OCI-LY3 (cell line): ENCODE results near the gene ATP2A1.

Source experiments
- CTCF ChIP-seq: fragments of 200-600, 300-600 bp; sonication (generic); IDR thresholded peaks from 2 replicates; pipeline ENCODE4 v1.5.1; 2014; ENCODE audit warnings: antibody characterized with exemption, low read length, low read depth
- EZH2phosphoT487 ChIP-seq: fragments of 200-600 bp; shearing (Covaris generic); IDR thresholded peaks from 2 replicates; pipeline ENCODE4 v1.6.1; 2018; ENCODE audit warnings: antibody characterized with exemption, mixed run types, low read depth

GRCh38 chr16:28879261-28879840 is 1.1 kb downstream of the ATP2A1 start:
- TF ChIP-seq CTCF, result no peak
- TF ChIP-seq EZH2phosphoT487, result no peak
